ENCODE results near the gene GABRB1. TPM values are rescaled to one million over a fixed set of nuclear protein-coding genes. Genes with fewer than 3 reads are reported as not detected.

The GABRB1 gene
- total and polyA plus RNA-seq, 8 donors = 0.16 TPM; not detected in 7

- H3K27me3 ChIP-seq = peaks cover 0 to 5% (median 0%) of the 10 kb centered on the region in 4 donors
- no peak for FAIRE-seq
- H3K36me3 ChIP-seq = no peaks in the 10 kb centered on the region
- WGBS, 2 donors = 60 to 81% methylated on average over 1 of the region's 1 CpG
- intact Hi-C loops (cut with DNase I) = no loop called here
- no peak for ATAC-seq
- no peak for TF ChIP-seq CTCF (IDR thresholded peaks at IDR 0.05)
- no peak overlapping the region for H3K4me3 ChIP-seq
- no peak for DNase-seq
- H3K27ac ChIP-seq = no peak overlapping the region
- no peaks in the 10 kb centered on the region for H3K9me3 ChIP-seq
- no peaks in the 10 kb centered on the region for H3K4me1 ChIP-seq
These were observed 64.5 kb downstream of the GABRB1 start for GRCh38 chr4:47095884-47096283.

- no peak for FAIRE-seq
- Histone ChIP-seq H3K4me1 (no peaks in the 10 kb centered on the region), H3K4me3 (no peak overlapping the region), H3K27ac (no peak overlapping the region), H3K36me3 (no peaks in the 10 kb centered on the region), H3K9me3 (no peaks in the 10 kb centered on the region), H3K27me3 (peaks cover 0 to 5% (median 0%) of the 10 kb centered on the region in 4 donors)
- DNase-seq = no peak
- 34 to 40% methylated on average over 1 of the region's 1 CpG for WGBS, 2 donors
- no peak for ATAC-seq
- no peak for TF ChIP-seq CTCF (IDR thresholded peaks at IDR 0.05)
- intact Hi-C loops (cut with DNase I) = no loop called here
These were observed 70.1 kb downstream of the GABRB1 start for GRCh38 chr4:47101453-47101852.

GRCh38 chr4:47104986-47105385 is 73.6 kb downstream of the GABRB1 start:
- no peaks in the 10 kb centered on the region for H3K36me3 ChIP-seq
- no peak overlapping the region for H3K4me3 ChIP-seq
- 71 to 79% methylated on average over 1 of the region's 1 CpG for WGBS, 2 donors
- no peak for DNase-seq
- no peak overlapping the region for H3K27ac ChIP-seq
- no peaks in the 10 kb centered on the region for H3K9me3 ChIP-seq
- ATAC-seq = no peak
- intact Hi-C loops (cut with DNase I) = no loop called here
- H3K27me3 ChIP-seq = no peaks in the 10 kb centered on the region
- FAIRE-seq = no peak
- H3K4me1 ChIP-seq = no peaks in the 10 kb centered on the region
- TF ChIP-seq CTCF (IDR thresholded peaks at IDR 0.05) = no peak

DNA sequence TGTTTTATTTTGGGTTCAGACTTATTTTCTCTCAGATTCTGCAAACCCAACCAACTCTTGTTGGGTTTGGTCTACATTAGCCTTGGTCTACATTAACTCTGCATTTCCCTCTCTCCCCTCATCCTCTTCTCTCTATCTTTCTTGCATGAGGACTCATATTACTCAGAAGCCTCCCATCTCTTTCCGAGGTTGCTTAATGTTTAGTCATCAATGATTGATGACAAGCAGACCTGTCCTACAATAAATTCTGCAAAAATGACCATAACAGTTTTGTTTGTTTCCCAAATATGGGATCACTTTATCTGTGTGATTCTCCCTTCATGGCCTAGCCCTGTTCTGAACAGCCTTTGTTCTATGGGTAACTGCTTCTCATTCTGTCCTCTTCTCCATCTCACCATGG is 75.2 kb downstream of the GABRB1 start:
- H3K4me1 ChIP-seq = no peaks in the 10 kb centered on the region
- no peak overlapping the region for H3K4me3 ChIP-seq
- no peak overlapping the region for H3K27ac ChIP-seq
- no peak for TF ChIP-seq CTCF (IDR thresholded peaks at IDR 0.05)
- FAIRE-seq = no peak
- no peak for ATAC-seq
- intact Hi-C loops (cut with DNase I) = no loop called here
- H3K9me3 ChIP-seq = no peaks in the 10 kb centered on the region
- H3K27me3 ChIP-seq = no peaks in the 10 kb centered on the region
- H3K36me3 ChIP-seq = no peaks in the 10 kb centered on the region
- WGBS, 2 donors = 44 to 54% methylated on average over 1 of the region's 1 CpG
- DNase-seq = no peak

- intact Hi-C loops (cut with DNase I) = no loop called here
- H3K4me1 ChIP-seq = no peaks in the 10 kb centered on the region
- H3K4me3 ChIP-seq = no peak overlapping the region
- WGBS, 2 donors = 53 to 63% methylated on average over 2 of the region's 2 CpGs
- H3K27ac ChIP-seq = no peak overlapping the region
- no peaks in the 10 kb centered on the region for H3K36me3 ChIP-seq
- no peaks in the 10 kb centered on the region for H3K9me3 ChIP-seq
- ATAC-seq (no peak), FAIRE-seq (no peak), DNase-seq (no peak)
- no peaks in the 10 kb centered on the region for H3K27me3 ChIP-seq
- no peak for TF ChIP-seq CTCF (IDR thresholded peaks at IDR 0.05)
These were observed 78.0 kb downstream of the GABRB1 start for GRCh38 chr4:47109379-47109778.
